Ovary (tissue), 9 donors: ENCODE measurements around the gene XKR3. TPM values are rescaled to one million over a fixed set of nuclear protein-coding genes. Genes with fewer than 3 reads are reported as not detected.
"Not testable (repeated sequence)": the region's sequence is repeated elsewhere in the genome, so short reads cannot be mapped to it uniquely, and the experiment has no call there.

Source experiments
- DNase-seq, 5 donors: peaks; one replicate each; pipeline ENCODE4 v3.0.0-alpha.2; 2019 to 2020
- H3K27ac ChIP-seq, 2 donors: fragments of 200-600 bp; one replicate each; pipeline versions ENCODE4 v1.5.1 to v1.8.0; 2019 to 2022
- H3K27me3 ChIP-seq: fragments of 200-600 bp; one replicate; pipeline ENCODE4 v1.8.0; 2022
- H3K36me3 ChIP-seq: fragments of 200-600 bp; sonication (generic); one replicate; pipeline ENCODE4 v1.5.1; 2019
- H3K4me1 ChIP-seq: one replicate; pipeline ENCODE4 v1.8.1; 2013; ENCODE audit warnings: mild to moderate bottlenecking, moderate library complexity; ENCODE audit not compliant: insufficient read depth
- H3K4me3 ChIP-seq: fragments of 200-600 bp; sonication (generic); one replicate; pipeline ENCODE4 v1.5.1; 2017
- H3K9me3 ChIP-seq, 2 donors: fragments of 200-600 bp in 1 of 2; sonication (generic) in 1 of 2; one replicate each; pipeline versions ENCODE4 v1.5.1 to v1.8.1; 2013 to 2019; ENCODE audit warnings: mild to moderate bottlenecking in 1 of 2, moderate library complexity in 1 of 2
- WGBS, 3 donors: extraction: QIAGEN DNeasy Blood & Tissue Kit in 1 of 3; methylation state at CpG; one replicate each; pipeline versions ENCODE4 v1.1.5 to v1.1.7; 2013 to 2017; 5-methylcytosine and 5-hydroxymethylcytosine counted together
- intact Hi-C, 4 donors: fragments of 100-400 bp; cut with DNase I; formaldehyde crosslinking; loops; one replicate each; pipeline versions ENCODE4 v1.11.0 to v1.15.1; 2022 to 2023
- polyA plus RNA-seq, 2 donors: library from polyadenylated mRNA; stranded (reverse); fragments of 200-250 nt in 1 of 2; fragments of 350-450 nt in 1 of 2; fragmentation: Illumina TruSeq in 1 of 2; extraction: RNeasy Lipid Tissue Mini Kit (QIAGEN cat#74804) in 1 of 2; gene quantifications; one replicate each; pipeline ENCODE4 v1.2.3, GENCODE V29; 2013 to 2014
- small RNA-seq: library from RNA; depleted of rRNA; stranded (forward); fragments of <200 nt; gene quantifications from one replicate; pipeline ENCODE3, GENCODE V24; 2016
- total RNA-seq, 7 donors: library from RNA; depleted of rRNA in 2 of 7; stranded (reverse); fragments of >200 nt in 2 of 7; fragmentation: NEBNext Ultra II Directional in 3 of 7; extraction: Animal tissue kit (Norgen Biotek cat#: 25700) in 3 of 7; gene quantifications; one replicate each; pipeline versions ENCODE4 v1.1.0 to v1.2.4, GENCODE V29; 2016 to 2023
- donor health status: DM: no; HTN: no; CAD: no; lungs with moderate emphysema.
- donor health status: DM: no; HTN: no; CAD: no.
- donor health status: Bipolar disorder and iron deficiency.
- donor health status: DM: yes; HTN: yes; CAD: no.
- donor health status: DM: no; HTN: no; CAD: no.
- donor health status: DM: yes; HTN: yes; CAD: no.

The XKR3 gene
- total and polyA plus RNA-seq, 9 donors: not detected

GRCh38 chr22:16760416-16760815 lies 64.8 kb downstream of the XKR3 start:
- H3K27me3 ChIP-seq, H3K36me3 ChIP-seq, H3K27ac ChIP-seq, intact Hi-C loops, DNase-seq, H3K4me1 ChIP-seq, H3K9me3 ChIP-seq, H3K4me3 ChIP-seq: not testable (repeated sequence)
- WGBS, 3 donors: 52 to 62% (median 54%) methylated on average over 4 of the region's 4 CpGs

GRCh38 chr22:16749282-16749681 lies 75.9 kb downstream of the XKR3 start:
- H3K27ac ChIP-seq, H3K36me3 ChIP-seq, H3K9me3 ChIP-seq, intact Hi-C loops, DNase-seq, H3K4me3 ChIP-seq, H3K27me3 ChIP-seq, H3K4me1 ChIP-seq: not testable (repeated sequence)
- WGBS, 3 donors: 37 to 70% (median 51%) methylated on average over 4 of the region's 4 CpGs

- whole genome bisulfite sequencing, 3 donors: 81 to 89% (median 87%) methylated on average over 44 to 45 of the region's 45 CpGs
- H3K36me3 ChIP-seq, H3K9me3 ChIP-seq, DNase-seq, H3K27ac ChIP-seq, intact Hi-C loops, H3K27me3 ChIP-seq, H3K4me1 ChIP-seq, H3K4me3 ChIP-seq: not testable (repeated sequence)
Measured at GRCh38 chr22:16748160-16748929, 76.9 kb downstream of the XKR3 start.

GRCh38 chr22:16747266-16748159 lies 77.7 kb downstream of the XKR3 start:
- H3K27ac ChIP-seq, H3K4me3 ChIP-seq, intact Hi-C loops, H3K27me3 ChIP-seq, H3K36me3 ChIP-seq, H3K4me1 ChIP-seq, DNase-seq, H3K9me3 ChIP-seq: not testable (repeated sequence)
- 86 to 88% (median 87%) methylated on average over 21 of the region's 21 CpGs for WGBS, 3 donors

GRCh38 chr22:16734271-16734670 lies 90.9 kb downstream of the XKR3 start:
- DNase-seq, H3K9me3 ChIP-seq, H3K4me3 ChIP-seq, intact Hi-C loops, H3K27me3 ChIP-seq, H3K4me1 ChIP-seq, H3K36me3 ChIP-seq, H3K27ac ChIP-seq: not testable (repeated sequence)
- WGBS, 3 donors: 32 to 41% (median 39%) methylated on average over 1 of the region's 1 CpG

Small RNA genes lying within 50 kb of the gene (small RNA-seq; reads per million reads assigned to genes)
- gene GPM6BP3: not detected

Other genes with a start within 250 kb of the XKR3 start
- gene CCT8L2, start 232.6 kb downstream of the XKR3 start, total RNA-seq: not detected
- not detected for gene CCT8L2, start 232.6 kb downstream of the XKR3 start, polyA plus RNA-seq
- not detected for gene GAB4, start 182.8 kb upstream of the XKR3 start, total RNA-seq
- not detected for gene GAB4, start 182.8 kb upstream of the XKR3 start, polyA plus RNA-seq